ENCODE data around the gene TMEM52B.

DNA sequence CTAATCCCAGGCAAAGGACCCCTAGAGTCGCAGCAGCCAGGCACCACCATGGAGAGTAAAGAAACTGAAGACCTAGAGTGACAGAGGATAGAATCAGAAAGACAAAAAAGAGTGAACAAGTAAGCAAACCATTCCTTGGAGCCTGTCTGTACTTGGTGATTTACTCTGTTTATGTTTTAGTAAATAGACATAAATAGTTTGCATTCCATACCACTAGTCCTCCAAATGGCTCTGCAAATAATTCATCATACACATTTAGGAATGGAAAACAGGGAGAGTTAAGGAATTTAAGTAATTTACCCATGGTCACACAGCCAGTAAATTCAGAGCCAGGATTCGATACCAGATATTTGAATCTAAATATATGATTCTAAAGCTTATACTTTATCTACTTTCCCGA, 9.7 kb upstream of the TMEM52B start:
- TF ChIP-seq, protein P1, sequence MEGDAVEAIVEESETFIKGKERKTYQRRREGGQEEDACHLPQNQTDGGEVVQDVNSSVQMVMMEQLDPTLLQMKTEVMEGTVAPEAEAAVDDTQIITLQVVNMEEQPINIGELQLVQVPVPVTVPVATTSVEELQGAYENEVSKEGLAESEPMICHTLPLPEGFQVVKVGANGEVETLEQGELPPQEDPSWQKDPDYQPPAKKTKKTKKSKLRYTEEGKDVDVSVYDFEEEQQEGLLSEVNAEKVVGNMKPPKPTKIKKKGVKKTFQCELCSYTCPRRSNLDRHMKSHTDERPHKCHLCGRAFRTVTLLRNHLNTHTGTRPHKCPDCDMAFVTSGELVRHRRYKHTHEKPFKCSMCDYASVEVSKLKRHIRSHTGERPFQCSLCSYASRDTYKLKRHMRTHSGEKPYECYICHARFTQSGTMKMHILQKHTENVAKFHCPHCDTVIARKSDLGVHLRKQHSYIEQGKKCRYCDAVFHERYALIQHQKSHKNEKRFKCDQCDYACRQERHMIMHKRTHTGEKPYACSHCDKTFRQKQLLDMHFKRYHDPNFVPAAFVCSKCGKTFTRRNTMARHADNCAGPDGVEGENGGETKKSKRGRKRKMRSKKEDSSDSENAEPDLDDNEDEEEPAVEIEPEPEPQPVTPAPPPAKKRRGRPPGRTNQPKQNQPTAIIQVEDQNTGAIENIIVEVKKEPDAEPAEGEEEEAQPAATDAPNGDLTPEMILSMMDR (IDR thresholded peaks at IDR 0.05): no peak
- no peak for TF ChIP-seq POLR2A (IDR thresholded peaks at IDR 0.05)
